Ovary (tissue), 9 donors: ENCODE data around the gene MRPL41. TPM values are rescaled to one million over a fixed set of nuclear protein-coding genes. Genes with fewer than 3 reads are reported as not detected.
"Not testable (repeated sequence)": the region's sequence is repeated elsewhere in the genome, so short reads cannot be mapped to it uniquely, and the experiment has no call there.

Experiments
- DNase-seq, 5 donors: peaks; one replicate each; pipeline ENCODE4 v3.0.0-alpha.2; 2019 to 2020
- H3K27ac ChIP-seq, 2 donors: fragments of 200-600 bp; one replicate each; pipeline versions ENCODE4 v1.5.1 to v1.8.0; 2019 to 2022
- H3K27me3 ChIP-seq: fragments of 200-600 bp; one replicate; pipeline ENCODE4 v1.8.0; 2022
- H3K36me3 ChIP-seq: fragments of 200-600 bp; sonication (generic); one replicate; pipeline ENCODE4 v1.5.1; 2019
- H3K4me1 ChIP-seq: one replicate; pipeline ENCODE4 v1.8.1; 2013; ENCODE audit warnings: mild to moderate bottlenecking, moderate library complexity; ENCODE audit not compliant: insufficient read depth
- H3K4me3 ChIP-seq: fragments of 200-600 bp; sonication (generic); one replicate; pipeline ENCODE4 v1.5.1; 2017
- H3K9me3 ChIP-seq, 2 donors: fragments of 200-600 bp in 1 of 2; sonication (generic) in 1 of 2; one replicate each; pipeline versions ENCODE4 v1.5.1 to v1.8.1; 2013 to 2019; ENCODE audit warnings: mild to moderate bottlenecking in 1 of 2, moderate library complexity in 1 of 2
- EP300 ChIP-seq: sonication (generic); formaldehyde crosslinking; IDR thresholded peaks from one replicate; pipeline ENCODE4 v1.6.1; 2017; ENCODE audit warnings: antibody characterized with exemption
- POLR2A ChIP-seq: fragments of 450-650 bp; IDR thresholded peaks from one replicate; pipeline ENCODE4 v1.6.1; 2017; ENCODE audit warnings: antibody characterized with exemption, mild to moderate bottlenecking, moderate library complexity
- WGBS, 3 donors: extraction: QIAGEN DNeasy Blood & Tissue Kit in 1 of 3; methylation state at CpG; one replicate each; pipeline versions ENCODE4 v1.1.5 to v1.1.7; 2013 to 2017; 5-methylcytosine and 5-hydroxymethylcytosine counted together
- intact Hi-C, 4 donors: fragments of 100-400 bp; cut with DNase I; formaldehyde crosslinking; loops; one replicate each; pipeline versions ENCODE4 v1.11.0 to v1.15.1; 2022 to 2023
- polyA plus RNA-seq, 2 donors: library from polyadenylated mRNA; stranded (reverse); fragments of 200-250 nt in 1 of 2; fragments of 350-450 nt in 1 of 2; fragmentation: Illumina TruSeq in 1 of 2; extraction: RNeasy Lipid Tissue Mini Kit (QIAGEN cat#74804) in 1 of 2; gene quantifications; one replicate each; pipeline ENCODE4 v1.2.3, GENCODE V29; 2013 to 2014
- total RNA-seq, 7 donors: library from RNA; depleted of rRNA in 2 of 7; stranded (reverse); fragments of >200 nt in 2 of 7; fragmentation: NEBNext Ultra II Directional in 3 of 7; extraction: Animal tissue kit (Norgen Biotek cat#: 25700) in 3 of 7; gene quantifications; one replicate each; pipeline versions ENCODE4 v1.1.0 to v1.2.4, GENCODE V29; 2016 to 2023
- TF ChIP-seq, protein P1 (sequence below), 3 donors: fragments of 450-650 bp in 2 of 3; fragments of 200-600 bp in 1 of 3; IDR thresholded peaks; one replicate each; pipeline versions ENCODE4 v1.5.1 to v1.8.0; 2016 to 2022; ENCODE audit warnings: antibody characterized with exemption in 3 of 3, mild to moderate bottlenecking in 1 of 3
- donor health status: DM: no; HTN: no; CAD: no; lungs with moderate emphysema.
- donor health status: DM: no; HTN: no; CAD: no.
- donor health status: Bipolar disorder and iron deficiency.
- donor health status: DM: yes; HTN: yes; CAD: no.
- donor health status: DM: no; HTN: no; CAD: no.
- donor health status: DM: yes; HTN: yes; CAD: no.

MRPL41 gene
- total and polyA plus RNA-seq, 9 donors = 1.0 to 61.9 (median 48.3) TPM

DNA sequence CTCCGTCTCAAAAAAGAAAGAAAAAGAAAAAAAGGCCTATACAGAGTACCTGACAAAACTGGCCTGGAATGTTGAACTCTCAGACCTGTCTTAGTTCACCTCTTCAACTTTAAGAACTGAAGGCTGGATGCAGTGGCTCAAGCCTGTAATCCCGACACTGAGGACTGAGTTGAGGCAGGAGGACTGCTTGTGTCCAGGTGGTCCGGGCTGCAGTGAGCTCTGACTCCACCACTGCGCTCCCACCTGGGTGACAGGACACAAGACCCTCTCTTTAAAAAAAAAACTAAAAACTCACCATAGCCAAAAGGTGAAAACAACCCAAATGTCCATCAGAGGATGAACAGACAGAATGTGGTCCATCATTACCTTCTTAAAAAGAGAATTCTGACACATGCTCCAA is 6.4 kb downstream of the MRPL41 start:
- TF ChIP-seq, protein P1, sequence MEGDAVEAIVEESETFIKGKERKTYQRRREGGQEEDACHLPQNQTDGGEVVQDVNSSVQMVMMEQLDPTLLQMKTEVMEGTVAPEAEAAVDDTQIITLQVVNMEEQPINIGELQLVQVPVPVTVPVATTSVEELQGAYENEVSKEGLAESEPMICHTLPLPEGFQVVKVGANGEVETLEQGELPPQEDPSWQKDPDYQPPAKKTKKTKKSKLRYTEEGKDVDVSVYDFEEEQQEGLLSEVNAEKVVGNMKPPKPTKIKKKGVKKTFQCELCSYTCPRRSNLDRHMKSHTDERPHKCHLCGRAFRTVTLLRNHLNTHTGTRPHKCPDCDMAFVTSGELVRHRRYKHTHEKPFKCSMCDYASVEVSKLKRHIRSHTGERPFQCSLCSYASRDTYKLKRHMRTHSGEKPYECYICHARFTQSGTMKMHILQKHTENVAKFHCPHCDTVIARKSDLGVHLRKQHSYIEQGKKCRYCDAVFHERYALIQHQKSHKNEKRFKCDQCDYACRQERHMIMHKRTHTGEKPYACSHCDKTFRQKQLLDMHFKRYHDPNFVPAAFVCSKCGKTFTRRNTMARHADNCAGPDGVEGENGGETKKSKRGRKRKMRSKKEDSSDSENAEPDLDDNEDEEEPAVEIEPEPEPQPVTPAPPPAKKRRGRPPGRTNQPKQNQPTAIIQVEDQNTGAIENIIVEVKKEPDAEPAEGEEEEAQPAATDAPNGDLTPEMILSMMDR (IDR thresholded peaks at IDR 0.05) = no peak
- H3K27ac ChIP-seq = no peak overlapping the region
- no peaks in the 10 kb centered on the region for H3K27me3 ChIP-seq
- H3K9me3 ChIP-seq = no peaks in the 10 kb centered on the region
- H3K4me3 ChIP-seq = no peak overlapping the region
- no peaks in the 10 kb centered on the region for H3K4me1 ChIP-seq
- no peaks in the 10 kb centered on the region for H3K36me3 ChIP-seq
- intact Hi-C loops = no loop called here
- no peak for DNase-seq
- 96 to 98% (median 97%) methylated on average over 4 of the region's 4 CpGs for WGBS, 3 donors

DNA sequence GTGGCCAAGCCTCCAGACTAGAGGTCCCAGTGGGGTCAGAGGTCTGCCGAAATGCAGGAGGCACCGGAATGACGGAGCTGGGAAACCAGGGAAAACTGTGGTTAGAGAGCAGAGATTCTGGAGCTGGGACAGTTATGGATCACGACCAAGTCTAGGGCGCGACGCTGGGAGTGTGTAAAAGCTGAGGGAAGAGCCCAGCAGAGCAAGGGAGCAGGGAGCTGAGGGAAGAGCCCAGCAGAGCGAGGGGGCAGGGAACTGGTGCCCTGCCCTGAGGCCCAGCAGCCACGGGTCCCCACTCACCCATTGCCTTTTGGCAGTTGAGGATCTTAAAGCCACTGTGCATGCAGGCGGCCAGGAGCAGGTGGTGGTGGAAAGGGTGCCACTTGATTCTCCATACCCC is 12.5 kb downstream of the MRPL41 start:
- H3K27ac ChIP-seq = no peak overlapping the region
- intact Hi-C loops = no loop called here
- DNase-seq = no peak
- no peaks in the 10 kb centered on the region for H3K9me3 ChIP-seq
- H3K4me1 ChIP-seq = no peaks in the 10 kb centered on the region
- H3K27me3 ChIP-seq = no peaks in the 10 kb centered on the region
- H3K36me3 ChIP-seq = no peaks in the 10 kb centered on the region
- WGBS, 3 donors = 81 to 90% (median 89%) methylated on average over 10 of the region's 10 CpGs
- H3K4me3 ChIP-seq = no peak overlapping the region
- no peak for TF ChIP-seq EP300

DNA sequence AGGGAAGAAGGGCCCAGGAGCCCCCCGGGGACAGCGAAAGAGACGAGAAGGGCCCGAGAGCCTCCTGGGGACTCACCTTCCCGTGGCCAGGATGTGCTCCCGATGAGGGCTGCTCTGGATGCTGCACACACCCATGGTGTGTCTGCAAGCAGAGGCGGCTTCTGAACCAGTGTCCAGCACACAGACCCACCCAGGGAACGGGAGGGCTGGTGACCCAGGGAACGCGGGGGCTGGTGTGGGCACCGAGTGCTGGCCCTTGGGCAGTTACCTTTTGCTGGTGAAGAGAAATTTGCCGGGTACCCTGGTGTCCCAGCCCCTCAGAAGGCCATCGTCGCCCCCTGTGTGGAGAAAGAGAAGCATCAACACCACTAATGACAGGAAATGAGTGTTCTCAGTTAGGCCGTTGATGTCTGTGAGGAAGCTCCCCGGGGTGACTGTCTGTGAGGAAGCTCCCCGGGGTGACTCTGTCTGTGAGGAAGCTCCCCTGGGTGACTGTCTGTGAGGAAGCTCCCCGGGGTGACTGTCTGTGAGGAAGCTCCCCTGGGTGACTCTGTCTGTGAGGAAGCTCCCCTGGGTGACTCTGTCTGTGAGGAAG is 13.2 kb downstream of the MRPL41 start:
- no peak for DNase-seq
- H3K27ac ChIP-seq = no peak overlapping the region
- no peak for TF ChIP-seq POLR2A
- TF ChIP-seq EP300 = no peak
- TF ChIP-seq, protein P1 (IDR thresholded peaks at IDR 0.05) = no peak
- no peak overlapping the region for H3K4me3 ChIP-seq
- H3K9me3 ChIP-seq = no peaks in the 10 kb centered on the region
- intact Hi-C loops = no loop called here
- no peaks in the 10 kb centered on the region for H3K36me3 ChIP-seq
- no peaks in the 10 kb centered on the region for H3K27me3 ChIP-seq
- H3K4me1 ChIP-seq = no peaks in the 10 kb centered on the region
- 86 to 91% (median 87%) methylated on average over 17 to 18 of the region's 18 CpGs for WGBS, 3 donors

DNA sequence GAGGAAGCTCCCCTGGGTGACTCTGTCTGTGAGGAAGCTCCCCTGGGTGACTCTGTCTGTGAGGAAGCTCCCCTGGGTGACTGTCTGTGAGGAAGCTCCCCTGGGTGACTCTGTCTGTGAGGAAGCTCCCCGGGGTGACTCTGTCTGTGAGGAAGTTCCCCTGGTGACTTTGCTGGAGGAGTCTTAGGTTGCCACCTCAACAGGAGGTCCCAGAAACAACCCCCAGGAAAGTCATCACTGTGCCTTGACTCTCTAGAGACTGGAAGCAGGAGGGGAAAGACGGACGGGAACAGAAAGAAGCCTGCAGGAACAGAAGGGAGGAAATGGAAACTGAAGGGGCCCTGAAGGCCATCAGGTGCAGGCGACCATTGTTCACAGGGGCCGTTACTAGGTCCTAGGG is 16.8 kb downstream of the MRPL41 start:
- H3K27ac ChIP-seq, DNase-seq, intact Hi-C loops, H3K9me3 ChIP-seq, H3K27me3 ChIP-seq, H3K4me1 ChIP-seq, H3K36me3 ChIP-seq, H3K4me3 ChIP-seq: not testable (repeated sequence)
- 89 to 96% (median 93%) methylated on average over 5 of the region's 5 CpGs for WGBS, 3 donors

DNA sequence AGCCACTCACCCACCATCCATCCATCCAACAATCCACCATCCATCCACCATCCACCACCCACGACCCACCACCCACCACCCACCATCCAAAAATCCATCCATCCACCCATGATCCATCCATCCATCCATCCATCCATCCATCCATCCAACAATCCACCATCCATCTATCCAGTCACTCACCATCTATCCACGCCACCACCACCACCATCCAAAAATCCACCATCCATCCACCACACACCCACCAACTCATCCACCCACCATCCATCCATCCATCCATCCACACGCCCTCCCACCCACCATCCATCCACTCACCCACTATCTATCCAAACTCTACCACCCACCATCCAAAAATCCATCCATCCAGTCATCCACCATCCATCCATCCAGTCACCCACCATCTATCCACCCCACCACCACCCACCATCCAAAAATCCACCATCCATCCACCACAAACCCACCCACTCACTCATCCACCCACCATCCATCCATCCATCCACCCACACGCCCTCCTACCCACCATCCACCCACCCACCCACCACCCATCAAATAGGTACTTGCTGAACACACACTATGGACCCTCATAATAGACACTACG is 18.0 kb downstream of the MRPL41 start:
- Histone ChIP-seq H3K4me1 (no peaks in the 10 kb centered on the region), H3K27me3 (no peaks in the 10 kb centered on the region), H3K4me3 (no peak overlapping the region), H3K9me3 (no peaks in the 10 kb centered on the region), H3K27ac (no peak overlapping the region), H3K36me3 (no peaks in the 10 kb centered on the region)
- intact Hi-C loops = no loop called here
- no peak for TF ChIP-seq POLR2A
- TF ChIP-seq EP300 = no peak
- TF ChIP-seq, protein P1 (IDR thresholded peaks at IDR 0.05) = no peak
- DNase-seq = no peak
- WGBS, 3 donors = 96 to 99% (median 97%) methylated on average over 5 of the region's 5 CpGs
